Measurements from ENCODE around the gene HIP1. TPM values are rescaled to one million over a fixed set of nuclear protein-coding genes. Genes with fewer than 3 reads are reported as not detected.

Gene HIP1
- total and polyA plus RNA-seq, 2 of the 4 experiments (the other 2 are of a cell fraction): 6.8 to 10.0 TPM

DNA sequence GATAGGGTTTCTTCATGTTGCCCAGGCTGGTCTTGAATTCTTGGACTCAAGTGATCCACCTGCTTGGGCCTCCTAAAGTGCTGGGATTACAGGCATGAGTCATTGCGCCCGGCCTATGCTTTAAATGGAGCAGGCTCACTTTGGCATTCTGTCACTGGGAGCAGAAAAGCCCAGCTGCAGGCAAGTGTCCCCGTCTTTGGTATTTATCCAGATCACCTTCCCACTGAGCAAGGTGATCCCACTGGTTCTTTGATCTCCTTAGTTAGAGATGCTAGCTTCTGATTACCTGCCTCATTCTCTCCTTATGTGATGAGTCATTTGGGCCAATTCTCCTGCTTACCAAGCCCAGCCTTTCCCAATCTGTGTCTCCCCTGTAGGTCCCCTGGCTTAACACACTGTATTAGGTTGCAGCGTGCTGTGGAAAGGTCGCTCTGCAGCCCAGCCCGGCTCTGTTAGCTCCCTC is 207.4 kb downstream of the HIP1 start:
- Histone ChIP-seq H3K9me3 (ENCODE audit: control insufficient read depth, insufficient read depth, low read length) (no peaks in the 10 kb centered on the region), H2BK120ac (ENCODE audit: low read depth, low read length) (no peak overlapping the region), H2BK5ac (ENCODE audit: low read depth, low read length, poor library complexity, severe bottlenecking) (no peak overlapping the region), H4K8ac (ENCODE audit: low read depth in 2 of 2, low read length in 2 of 2) (no peak overlapping the region), H2AK5ac (ENCODE audit: low read depth, low read length) (0 out of 2 replicates have a peak overlapping the region, but pooled peaks have one; percentile 13), H2AFZ (replicated peaks; ENCODE audit: low read length, poor library complexity) (no peak overlapping the region), H4K91ac (ENCODE audit: insufficient read depth, low read depth, low read length) (no peak overlapping the region), H3K4ac (ENCODE audit: low read depth, low read length) (no peak overlapping the region), H3K4me2 (ENCODE audit: low read depth, low read length) (no peak overlapping the region), H3K27ac (ENCODE audit: insufficient read depth, low read length) (no peak overlapping the region), H3K4me1 (ENCODE audit: control insufficient read depth, insufficient read depth, low read length) (peaks cover 7% of the 10 kb centered on the region), H3K27me3 (ENCODE audit: control insufficient read depth, insufficient read depth, low read length) (no peaks in the 10 kb centered on the region; the same call in 1 of the 2 replicates), H2AK9ac (replicated peaks; ENCODE audit: low read depth, low read length, poor library complexity) (no peak overlapping the region), H3K4me3 (ENCODE audit: insufficient read depth, low read depth, low read length) (no peak overlapping the region), H2BK15ac (ENCODE audit: low read depth, low read length) (no peak overlapping the region), H3K9me1 (ENCODE audit: insufficient read depth, low read length) (peaks cover 11% of the 10 kb centered on the region; the same call in 1 of the 2 replicates), H3K14ac (replicated peaks; ENCODE audit: low read depth, low read length) (no peak overlapping the region), H3K36me3 (ENCODE audit: control insufficient read depth, insufficient read depth, low read length) (peaks cover 3% of the 10 kb centered on the region; the same call in 1 of the 2 replicates), H4K20me1 (ENCODE audit: insufficient read depth, low read length) (peaks cover 23% of the 10 kb centered on the region), H3K79me1 (ENCODE audit: low read depth in 1 of 2, low read length in 2 of 2) (peaks cover 2 to 14% of the 10 kb centered on the region in 2 experiments; a peak in 2 of 4 replicates), H3K9ac (ENCODE audit: low read depth, low read length) (no peak overlapping the region), H3K23ac (ENCODE audit: low read depth, low read length) (no peak overlapping the region), H3K18ac (ENCODE audit: low read depth, low read length) (no peak overlapping the region), H2BK20ac (ENCODE audit: low read depth, low read length) (no peak overlapping the region), H3K56ac (ENCODE audit: extremely low read depth, insufficient read depth, low read length) (no peak overlapping the region), H4K5ac (ENCODE audit: low read depth, low read length) (no peak overlapping the region)
- no peak for ATAC-seq (ENCODE audit: low read depth)
- peak; percentile 17 for DNase-seq
- dilution Hi-C loops (cut with HindIII; ENCODE audit: low sequenced_read_pairs, unreplicated experiment) (no loop called here), intact Hi-C loops (cut with micrococcal nuclease) (no loop called here), in situ Hi-C loops (cut with MboI; ENCODE audit: low sequenced_read_pairs) (loop anchor here (10.0 to 25.0 kb wide), 2 partner anchors 223 to 506 kb away; partner anchors contain the start of genes MDH2 and STYXL1)
- TF ChIP-seq RCOR1 (IDR thresholded peaks at IDR 0.05; ENCODE audit: insufficient replicate concordance, low read length) (no peak), POLR2A (IDR thresholded peaks at IDR 0.05; ENCODE audit: low read depth, low read length) (no peak), FOS (IDR thresholded peaks at IDR 0.05; ENCODE audit: low read depth, low read length) (no peak), RFX5 (IDR thresholded peaks at IDR 0.05; ENCODE audit: low read depth, low read length) (no peak), SMC3 (IDR thresholded peaks at IDR 0.05; ENCODE audit: low read depth, low read length) (no peak), NFE2L2 (IDR thresholded peaks at IDR 0.05; ENCODE audit: low read depth, low read length) (no peak), RAD21 (IDR thresholded peaks at IDR 0.05; ENCODE audit: low read length) (no peak), CEBPB (IDR thresholded peaks at IDR 0.05; ENCODE audit: low read depth, low read length) (no peak), MAFK (IDR thresholded peaks at IDR 0.05; ENCODE audit: low read depth, low read length) (no peak), MXI1 (IDR thresholded peaks at IDR 0.05; ENCODE audit: borderline replicate concordance, low read depth, low read length) (no peak), CHD1 (IDR thresholded peaks at IDR 0.05; ENCODE audit: low read depth, low read length) (no peak), MAZ (IDR thresholded peaks at IDR 0.05; ENCODE audit: borderline replicate concordance, low read depth, low read length) (no peak), BHLHE40 (IDR thresholded peaks at IDR 0.05; ENCODE audit: low read depth, low read length) (no peak)
- TF ChIP-seq, protein P1, sequence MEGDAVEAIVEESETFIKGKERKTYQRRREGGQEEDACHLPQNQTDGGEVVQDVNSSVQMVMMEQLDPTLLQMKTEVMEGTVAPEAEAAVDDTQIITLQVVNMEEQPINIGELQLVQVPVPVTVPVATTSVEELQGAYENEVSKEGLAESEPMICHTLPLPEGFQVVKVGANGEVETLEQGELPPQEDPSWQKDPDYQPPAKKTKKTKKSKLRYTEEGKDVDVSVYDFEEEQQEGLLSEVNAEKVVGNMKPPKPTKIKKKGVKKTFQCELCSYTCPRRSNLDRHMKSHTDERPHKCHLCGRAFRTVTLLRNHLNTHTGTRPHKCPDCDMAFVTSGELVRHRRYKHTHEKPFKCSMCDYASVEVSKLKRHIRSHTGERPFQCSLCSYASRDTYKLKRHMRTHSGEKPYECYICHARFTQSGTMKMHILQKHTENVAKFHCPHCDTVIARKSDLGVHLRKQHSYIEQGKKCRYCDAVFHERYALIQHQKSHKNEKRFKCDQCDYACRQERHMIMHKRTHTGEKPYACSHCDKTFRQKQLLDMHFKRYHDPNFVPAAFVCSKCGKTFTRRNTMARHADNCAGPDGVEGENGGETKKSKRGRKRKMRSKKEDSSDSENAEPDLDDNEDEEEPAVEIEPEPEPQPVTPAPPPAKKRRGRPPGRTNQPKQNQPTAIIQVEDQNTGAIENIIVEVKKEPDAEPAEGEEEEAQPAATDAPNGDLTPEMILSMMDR (conservative IDR thresholded peaks at IDR 0.05; ENCODE audit: low read depth, low read length): no peak
- TF ChIP-seq, protein P2, sequence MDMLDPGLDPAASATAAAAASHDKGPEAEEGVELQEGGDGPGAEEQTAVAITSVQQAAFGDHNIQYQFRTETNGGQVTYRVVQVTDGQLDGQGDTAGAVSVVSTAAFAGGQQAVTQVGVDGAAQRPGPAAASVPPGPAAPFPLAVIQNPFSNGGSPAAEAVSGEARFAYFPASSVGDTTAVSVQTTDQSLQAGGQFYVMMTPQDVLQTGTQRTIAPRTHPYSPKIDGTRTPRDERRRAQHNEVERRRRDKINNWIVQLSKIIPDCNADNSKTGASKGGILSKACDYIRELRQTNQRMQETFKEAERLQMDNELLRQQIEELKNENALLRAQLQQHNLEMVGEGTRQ (IDR thresholded peaks at IDR 0.05; ENCODE audit: low read depth, low read length): no peak
- TF ChIP-seq, protein P3, sequence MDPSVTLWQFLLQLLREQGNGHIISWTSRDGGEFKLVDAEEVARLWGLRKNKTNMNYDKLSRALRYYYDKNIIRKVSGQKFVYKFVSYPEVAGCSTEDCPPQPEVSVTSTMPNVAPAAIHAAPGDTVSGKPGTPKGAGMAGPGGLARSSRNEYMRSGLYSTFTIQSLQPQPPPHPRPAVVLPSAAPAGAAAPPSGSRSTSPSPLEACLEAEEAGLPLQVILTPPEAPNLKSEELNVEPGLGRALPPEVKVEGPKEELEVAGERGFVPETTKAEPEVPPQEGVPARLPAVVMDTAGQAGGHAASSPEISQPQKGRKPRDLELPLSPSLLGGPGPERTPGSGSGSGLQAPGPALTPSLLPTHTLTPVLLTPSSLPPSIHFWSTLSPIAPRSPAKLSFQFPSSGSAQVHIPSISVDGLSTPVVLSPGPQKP (IDR thresholded peaks at IDR 0.05; ENCODE audit: borderline replicate concordance, low read depth, low read length): no peak
- ChIA-PET POLR2A (ENCODE audit: unreplicated experiment) (interaction anchor here (0.6 kb wide), 1 partner anchor 108 kb away, joined by 5 read pairs; no protein-coding TSS in a partner anchor), CTCF (no interaction called here)
- BruUV-seq (replicated peaks): no TSS peak
- WGBS, 2 experiments (ENCODE audit: extremely low coverage in 2 of 2, insufficient read length in 1 of 2): 86% methylated on average over 4 of the region's 6 CpGs; no CpG with 5 or more reads in 1 of the 2 experiments
